NAMALWA (cell line): ENCODE data around the gene MOGAT1.
"Not testable (repeated sequence)": the region's sequence is repeated elsewhere in the genome, so short reads cannot be mapped to it uniquely, and the experiment has no call there.

Source experiments
- DNase-seq: peaks from one replicate; pipeline ENCODE4 v3.0.0-alpha.2; 2015; ENCODE audit warnings: low spot score

MOGAT1 gene

GRCh38 chr2:222743251-222743812 is 71.9 kb downstream of the MOGAT1 start:
- DNase-seq: no peak

DNA sequence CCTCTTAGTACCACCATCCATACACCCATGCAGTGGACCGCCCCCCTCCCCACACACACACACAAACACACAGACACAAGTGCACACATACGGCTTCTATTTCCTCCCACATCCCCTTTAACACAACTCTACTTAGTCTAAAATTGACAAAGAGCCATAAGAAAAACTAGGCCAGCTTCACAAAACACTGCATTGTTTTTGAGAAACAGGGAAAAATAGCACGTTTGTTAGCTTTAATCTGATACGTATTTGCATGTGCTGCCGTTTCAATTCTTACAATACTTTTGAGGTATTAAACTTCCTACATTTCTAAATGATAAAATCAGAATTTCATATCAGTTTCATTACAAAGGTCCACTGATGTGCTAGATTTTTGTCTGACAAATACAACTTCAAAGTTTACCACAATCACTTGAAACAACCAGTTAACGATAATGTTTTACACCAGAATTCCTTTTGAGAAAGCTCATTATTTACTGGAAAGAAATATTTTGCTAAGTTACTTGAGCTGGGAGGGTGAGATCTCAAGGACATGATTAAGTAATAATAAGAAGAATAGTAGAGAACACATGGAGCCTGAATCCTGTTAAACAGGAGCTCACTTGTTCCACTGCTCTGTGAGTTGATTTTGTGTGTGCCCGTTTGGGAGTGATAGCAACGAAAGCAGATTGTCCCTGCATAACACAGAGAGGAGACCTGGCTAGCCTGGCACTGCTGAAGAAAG is 74.5 kb downstream of the MOGAT1 start:
- DNase-seq: no peak

DNA sequence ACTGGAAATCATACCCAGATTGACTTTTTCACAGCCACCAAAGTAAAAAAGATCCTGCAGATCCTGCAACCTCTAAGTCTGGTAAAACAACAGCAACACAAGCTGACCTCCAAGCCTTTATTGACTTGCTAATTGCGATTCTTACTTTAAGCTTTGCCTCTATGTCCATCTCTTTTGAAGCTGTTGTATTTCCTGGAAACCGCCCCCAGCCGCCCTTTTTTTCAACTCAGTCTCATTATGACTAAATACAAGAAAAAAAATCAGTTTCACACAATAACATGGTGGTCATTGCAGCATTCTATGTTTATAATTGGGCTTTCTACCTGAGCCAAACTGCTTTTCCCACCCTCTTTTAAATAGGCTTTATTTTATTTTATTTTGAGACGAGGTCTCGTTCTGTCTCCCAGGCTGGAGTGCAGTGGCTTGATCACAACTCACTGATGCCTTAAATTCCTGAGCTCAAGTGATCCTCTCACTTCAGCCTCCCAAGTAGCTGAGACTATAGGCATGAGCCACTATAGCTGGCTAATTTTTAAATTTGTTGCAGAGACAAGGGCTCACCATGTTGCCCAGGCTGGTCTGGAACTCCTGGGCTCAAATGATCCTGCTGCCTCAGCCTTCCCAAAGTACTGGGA is 76.2 kb downstream of the MOGAT1 start:
- no peak for DNase-seq

- no peak for DNase-seq
Measured at GRCh38 chr2:222750533-222750932, 79.1 kb downstream of the MOGAT1 start.

- DNase-seq: peak; percentile 42
Measured at GRCh38 chr2:222751238-222751637, 79.8 kb downstream of the MOGAT1 start.

GRCh38 chr2:222751821-222752719 is 80.6 kb downstream of the MOGAT1 start:
- DNase-seq: no peak

DNA sequence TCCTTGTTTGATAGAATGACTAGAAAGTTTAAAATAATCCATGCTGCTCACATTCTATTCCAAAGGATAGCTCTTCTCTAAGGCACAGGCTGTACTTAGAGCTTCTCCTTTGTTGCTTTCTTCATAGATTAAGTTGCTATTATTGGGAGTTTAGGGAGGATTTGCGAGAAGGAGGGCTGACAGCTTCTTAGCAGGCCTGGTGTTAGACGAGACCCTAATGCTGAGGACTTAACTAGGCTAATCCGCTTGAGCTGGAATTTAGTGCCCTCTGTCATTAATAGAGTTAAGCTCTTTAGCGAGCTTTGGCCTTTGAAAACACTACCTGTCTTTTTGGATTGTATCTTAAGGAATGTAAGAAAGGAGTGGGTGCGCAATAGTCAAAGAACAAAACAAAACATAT is 81.3 kb downstream of the MOGAT1 start:
- DNase-seq: no peak

DNA sequence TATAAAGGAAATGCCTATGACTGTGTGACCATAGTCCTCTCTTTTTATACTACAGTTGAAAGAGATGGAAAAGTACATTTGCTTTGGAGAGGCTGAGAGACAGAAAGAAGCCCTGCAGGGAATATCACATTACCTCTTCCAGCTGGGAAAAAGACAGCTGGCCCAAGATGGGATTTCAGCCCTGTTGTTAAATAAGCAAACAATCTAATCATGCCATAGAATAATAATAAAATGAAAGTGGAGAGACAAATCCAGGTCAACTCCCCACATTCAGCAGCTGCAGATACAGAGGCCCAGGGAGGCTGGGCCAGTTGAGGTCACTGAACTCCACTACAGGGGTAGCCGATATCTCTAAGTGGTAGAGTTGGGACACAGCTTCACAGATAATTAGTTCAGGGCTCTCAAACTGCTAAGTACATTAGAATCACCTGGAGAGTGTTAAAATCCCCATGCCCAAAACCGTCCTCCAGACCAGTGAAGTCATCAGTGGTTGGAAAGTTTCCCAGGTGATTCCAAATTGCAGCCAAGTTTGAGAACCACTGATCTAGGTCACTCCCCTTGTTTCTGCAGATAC is 81.9 kb downstream of the MOGAT1 start:
- DNase-seq: no peak

GRCh38 chr2:222754324-222754930 is 83.0 kb downstream of the MOGAT1 start:
- DNase-seq: no peak

DNA sequence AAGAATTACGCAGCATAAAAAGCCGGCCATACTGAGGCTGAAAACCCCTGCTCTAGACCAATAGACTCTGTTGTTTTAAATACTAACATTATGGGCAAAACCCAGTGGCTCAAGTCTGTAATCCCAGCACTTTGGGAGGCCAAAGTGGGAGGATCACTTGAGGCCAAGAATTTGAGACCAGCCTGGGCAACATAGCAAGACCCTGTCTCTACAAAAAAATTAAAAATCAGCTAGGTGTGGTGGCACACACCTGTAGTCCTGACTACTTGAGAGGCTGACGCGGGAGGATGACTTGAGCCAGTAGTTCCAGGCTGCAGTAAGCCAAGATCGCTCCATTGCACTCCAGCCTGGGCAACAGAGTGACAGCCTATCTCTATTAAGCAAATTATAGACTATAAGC is 84.1 kb downstream of the MOGAT1 start:
- DNase-seq: not testable (repeated sequence)

- DNase-seq: no peak
Measured at GRCh38 chr2:222756362-222756831, 84.9 kb downstream of the MOGAT1 start.

DNA sequence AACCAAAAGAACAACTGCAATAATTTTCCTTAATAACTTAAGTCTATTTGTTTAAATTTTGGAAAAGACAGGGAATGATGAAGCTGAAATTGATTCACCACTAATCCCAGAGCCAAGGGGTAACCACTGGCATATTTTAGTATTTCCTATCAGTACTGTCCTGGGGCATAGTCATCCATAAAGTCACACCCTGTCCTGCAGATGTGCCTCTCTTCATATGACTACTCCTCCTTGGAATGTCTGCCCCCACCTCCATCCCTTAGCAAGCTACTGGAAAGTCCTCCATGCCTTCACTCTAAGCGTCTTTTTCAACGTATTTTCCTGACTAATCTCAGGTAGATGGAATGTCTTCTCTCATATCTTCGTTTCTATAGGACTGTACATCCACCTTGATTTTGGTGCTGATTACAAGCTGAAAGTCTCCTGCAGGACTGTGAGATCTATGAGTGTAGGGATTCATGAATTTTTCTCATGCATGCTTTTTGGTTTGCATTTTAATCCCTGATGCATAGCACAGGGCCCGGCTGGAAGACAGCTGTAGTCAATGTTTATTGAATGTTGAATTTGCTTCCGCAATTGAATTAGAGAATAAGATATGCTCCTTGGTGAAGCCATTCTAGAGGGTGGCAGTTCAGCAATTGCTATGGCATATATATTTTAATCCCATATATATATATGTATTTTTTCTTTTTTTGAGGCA is 85.6 kb downstream of the MOGAT1 start:
- DNase-seq: no peak
